Esophagus squamous epithelium (tissue), 5 donors: ENCODE measurements around the gene SV2B. TPM values are rescaled to one million over a fixed set of nuclear protein-coding genes. Genes with fewer than 3 reads are reported as not detected.

Experiments
- DNase-seq: peaks from one replicate; lab custom pipeline; 2025; lab: John Stamatoyannopoulos, UW
- H3K27ac ChIP-seq, 4 donors: fragments of 200-600 bp; sonication (generic); one replicate each; pipeline ENCODE4 v1.5.1; 2016 to 2019; ENCODE audit warnings: mild to moderate bottlenecking in 1 of 4
- H3K27me3 ChIP-seq, 4 donors: fragments of 200-600 bp; sonication (generic); 1 replicate in 3 of 4; 2 replicates in 1 of 4; pipeline versions ENCODE4 v1.5.1 to v1.6.0; 2017 to 2021; ENCODE audit warnings: antibody characterized with exemption in 1 of 4
- H3K36me3 ChIP-seq, 3 donors: fragments of 200-600 bp; sonication (generic); one replicate each; pipeline ENCODE4 v1.5.1; 2016 to 2019
- H3K4me1 ChIP-seq, 3 donors: fragments of 200-600 bp; sonication (generic); one replicate each; pipeline ENCODE4 v1.5.1; 2017 to 2019
- H3K4me3 ChIP-seq, 4 donors: fragments of 200-600 bp; sonication (generic); 1 replicate in 3 of 4; 2 replicates in 1 of 4; pipeline ENCODE4 v1.5.1; 2016 to 2019; ENCODE audit warnings: mild to moderate bottlenecking in 2 of 4, moderate library complexity in 1 of 4
- H3K9me3 ChIP-seq, 3 donors: fragments of 200-600 bp; sonication (generic); one replicate each; pipeline ENCODE4 v1.5.1; 2016 to 2019
- CTCF ChIP-seq, 6 experiments: fragments of 450-650 bp in 4 of 6; fragments of 200-600 bp in 2 of 6; sonication (generic) in 2 of 6; IDR thresholded peaks; one replicate each; pipeline ENCODE4 v1.5.1; 2016 to 2019; ENCODE audit warnings: antibody characterized with exemption in 6 of 6, mild to moderate bottlenecking in 4 of 6, moderate library complexity in 4 of 6
- POLR2A ChIP-seq, 4 donors: fragments of 450-650 bp; IDR thresholded peaks; one replicate each; pipeline ENCODE4 v1.6.1; 2017; ENCODE audit warnings: antibody characterized with exemption in 4 of 4, mild to moderate bottlenecking in 4 of 4, moderate library complexity in 3 of 4
- WGBS, 2 donors: methylation state at CpG; one replicate each; pipeline ENCODE4 v1.1.5; 2018; 5-methylcytosine and 5-hydroxymethylcytosine counted together
- intact Hi-C: fragments of 100-400 bp; cut with DNase I; formaldehyde crosslinking; loops from one replicate; pipeline ENCODE4 v1.15.0; 2022
- total RNA-seq, 4 donors: library from RNA; depleted of rRNA; stranded (reverse); fragments of >200 nt; gene quantifications; one replicate each; pipeline ENCODE4 v1.1.0, GENCODE V29; 2016
- donor health status: DM: yes; HTN: yes; CAD: no.

The SV2B gene
- total RNA-seq, 4 donors from 2014 or later, result 0.04 to 0.95 (median 0.59) TPM; not detected in 1

GRCh38 chr15:91133511-91133910 lies 33.5 kb downstream of the SV2B start:
- Histone ChIP-seq H3K36me3 (no peaks in the 10 kb centered on the region), H3K27me3 (peaks cover 0 to 57% (median 0%) of the 10 kb centered on the region in 4 donors), H3K4me1 (no peaks in the 10 kb centered on the region), H3K4me3 (no peak overlapping the region), H3K27ac (no peak overlapping the region), H3K9me3 (no peaks in the 10 kb centered on the region)
- no peak for TF ChIP-seq POLR2A (IDR thresholded peaks at IDR 0.05)
- no peak for TF ChIP-seq CTCF (IDR thresholded peaks at IDR 0.05)
- no peak for DNase-seq
- WGBS, 2 donors, result 80 to 92% methylated on average over 6 to 8 of the region's 8 CpGs
- intact Hi-C loops, result no loop called here

DNA sequence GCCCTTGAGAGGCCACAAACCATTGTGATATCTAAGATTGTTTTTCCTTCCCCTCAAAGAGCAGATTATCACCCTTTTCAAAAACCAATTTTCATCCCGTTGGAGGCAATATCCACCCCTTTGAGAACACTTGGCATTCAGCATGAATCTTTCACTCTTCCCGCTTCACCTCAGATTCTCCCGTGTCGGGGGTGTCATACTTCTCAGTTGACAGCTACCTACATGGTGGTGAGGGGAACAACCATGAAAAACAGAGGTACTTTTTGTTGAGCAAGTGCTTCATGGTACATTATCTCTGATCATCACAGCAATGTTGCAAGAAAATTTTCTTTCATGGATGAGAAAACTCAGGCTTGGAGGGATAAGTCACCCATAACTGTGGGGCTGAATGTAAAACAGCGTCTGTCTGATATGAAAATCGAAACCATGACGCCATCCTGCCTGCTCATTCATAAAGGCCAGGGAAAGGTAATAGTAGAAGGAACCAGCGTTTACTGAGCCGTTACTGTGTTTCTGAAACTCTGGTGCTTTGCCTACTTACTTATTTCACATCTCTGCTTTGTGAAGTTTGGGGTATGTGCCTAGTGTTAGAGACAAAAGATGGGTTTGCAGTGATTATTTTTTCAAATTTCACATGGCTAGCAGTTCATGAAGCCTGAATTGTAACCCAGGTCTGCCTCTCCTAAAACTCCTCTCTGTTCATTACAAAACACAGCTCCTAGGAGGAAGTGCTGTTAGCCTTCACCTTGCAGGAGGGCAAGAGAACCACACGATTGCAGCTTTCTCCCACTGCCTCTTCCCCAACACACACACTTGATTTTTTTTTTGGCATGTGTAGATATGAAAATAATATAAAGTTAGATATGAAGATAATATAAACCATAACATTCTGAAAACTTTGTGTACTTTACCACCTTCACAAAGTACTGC lies 35.4 kb downstream of the SV2B start:
- no peak overlapping the region for H3K27ac ChIP-seq
- DNase-seq, result no peak
- intact Hi-C loops, result no loop called here
- TF ChIP-seq POLR2A (IDR thresholded peaks at IDR 0.05), result no peak
- no peak for TF ChIP-seq CTCF (IDR thresholded peaks at IDR 0.05)
- 72 to 73% methylated on average over 10 of the region's 10 CpGs for WGBS, 2 donors
- H3K9me3 ChIP-seq, result no peaks in the 10 kb centered on the region
- H3K36me3 ChIP-seq, result no peaks in the 10 kb centered on the region
- H3K27me3 ChIP-seq, result peaks cover 0 to 40% (median 0%) of the 10 kb centered on the region in 4 donors
- no peaks in the 10 kb centered on the region for H3K4me1 ChIP-seq
- no peak overlapping the region for H3K4me3 ChIP-seq

GRCh38 chr15:91136386-91136923 lies 36.4 kb downstream of the SV2B start:
- TF ChIP-seq POLR2A (IDR thresholded peaks at IDR 0.05) (no peak), CTCF (IDR thresholded peaks at IDR 0.05) (no peak)
- no peaks in the 10 kb centered on the region for H3K4me1 ChIP-seq
- WGBS, 2 donors, result 83 to 90% methylated on average over 6 of the region's 9 CpGs
- peaks cover 0 to 34% (median 0%) of the 10 kb centered on the region in 4 donors for H3K27me3 ChIP-seq
- intact Hi-C loops, result no loop called here
- no peak for DNase-seq
- no peak overlapping the region for H3K27ac ChIP-seq
- no peak overlapping the region for H3K4me3 ChIP-seq
- no peaks in the 10 kb centered on the region for H3K9me3 ChIP-seq
- no peaks in the 10 kb centered on the region for H3K36me3 ChIP-seq

GRCh38 chr15:91140601-91141000 lies 40.5 kb downstream of the SV2B start:
- Histone ChIP-seq H3K9me3 (no peaks in the 10 kb centered on the region), H3K36me3 (no peaks in the 10 kb centered on the region), H3K4me1 (no peaks in the 10 kb centered on the region), H3K4me3 (no peak overlapping the region), H3K27ac (no peak overlapping the region), H3K27me3 (peaks cover 0 to 15% (median 0%) of the 10 kb centered on the region in 4 donors)
- DNase-seq, result no peak
- TF ChIP-seq CTCF (IDR thresholded peaks at IDR 0.05), result no peak
- TF ChIP-seq POLR2A (IDR thresholded peaks at IDR 0.05), result no peak
- WGBS, 2 donors, result 50 to 60% methylated on average over 1 of the region's 1 CpG
- intact Hi-C loops, result no loop called here

GRCh38 chr15:91141097-91141496 lies 41.0 kb downstream of the SV2B start:
- no peak for DNase-seq
- Histone ChIP-seq H3K27me3 (peaks cover 0 to 10% (median 0%) of the 10 kb centered on the region in 4 donors), H3K9me3 (no peaks in the 10 kb centered on the region), H3K4me1 (no peaks in the 10 kb centered on the region), H3K36me3 (no peaks in the 10 kb centered on the region), H3K4me3 (no peak overlapping the region), H3K27ac (no peak overlapping the region)
- 46 to 55% methylated on average over 4 of the region's 4 CpGs for WGBS, 2 donors
- intact Hi-C loops, result no loop called here
- TF ChIP-seq POLR2A (IDR thresholded peaks at IDR 0.05), result no peak
- TF ChIP-seq CTCF (IDR thresholded peaks at IDR 0.05), result no peak
